Dedifferentiated amniotic fluid mesenchymal stem cell (primary cell): ENCODE data around the gene CGNL1.

Experiments
- DNase-seq: peaks from one replicate; pipeline ENCODE4 v3.0.0-alpha.2; 2016; ENCODE audit errors: extremely low spot score

Gene CGNL1

DNA sequence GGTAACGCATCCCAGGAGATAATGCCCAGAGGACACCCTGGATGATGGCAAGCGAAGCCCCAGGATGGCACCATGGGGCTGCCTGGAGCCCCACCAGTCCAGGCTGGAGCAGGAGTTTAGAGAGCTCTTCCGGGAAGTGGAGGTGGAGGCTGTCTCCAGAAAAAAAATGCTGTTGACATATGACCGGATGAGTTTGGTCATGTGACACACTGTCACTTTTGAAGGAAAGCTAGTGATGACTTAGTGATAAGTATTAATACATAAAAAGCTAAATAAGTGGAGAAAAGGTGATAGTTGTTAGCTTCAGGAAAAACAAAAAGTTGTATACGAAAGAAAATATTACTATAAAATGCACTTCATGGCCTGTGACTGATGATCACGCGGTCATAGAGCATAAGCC is 195.4 kb downstream of the CGNL1 start:
- DNase-seq = no peak

DNA sequence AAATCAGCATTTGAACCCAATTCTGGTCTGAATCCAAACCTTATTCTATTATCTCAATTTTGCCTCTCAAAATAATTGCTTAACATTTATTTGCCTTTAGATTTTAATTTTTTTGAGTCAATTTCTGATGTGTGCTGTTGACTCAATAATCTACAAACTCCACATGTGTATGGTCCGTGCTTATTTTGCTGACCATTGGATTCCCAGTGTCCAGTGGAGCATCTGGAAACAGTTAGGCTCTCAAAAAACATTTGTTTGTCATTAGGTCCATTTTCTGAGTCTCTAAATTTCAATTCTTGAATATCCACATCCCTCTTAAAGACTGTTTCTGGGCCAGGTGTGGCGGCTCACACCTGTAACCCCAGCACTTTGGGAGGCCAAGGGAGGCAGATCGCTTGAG is 196.2 kb downstream of the CGNL1 start:
- no peak for DNase-seq

DNA sequence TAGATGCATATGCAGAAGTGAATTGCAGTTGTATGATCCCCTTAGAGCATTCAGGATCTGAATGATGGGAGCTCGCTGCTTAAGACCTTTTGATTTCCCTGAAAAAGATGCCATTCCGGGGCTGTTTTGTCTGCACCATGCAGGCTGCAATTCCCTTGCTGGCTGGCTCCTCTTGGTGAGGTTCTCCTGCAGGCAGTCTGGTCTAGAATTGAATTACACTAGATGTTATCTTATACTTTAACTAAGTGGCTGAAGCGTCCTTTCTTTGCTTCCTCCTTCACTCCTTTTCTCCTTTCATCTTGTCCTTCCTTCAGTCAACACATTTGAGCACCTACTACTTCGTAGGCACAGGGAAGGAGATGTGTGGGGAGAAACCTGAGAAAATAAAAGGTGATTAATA is 196.8 kb downstream of the CGNL1 start:
- DNase-seq = no peak

DNA sequence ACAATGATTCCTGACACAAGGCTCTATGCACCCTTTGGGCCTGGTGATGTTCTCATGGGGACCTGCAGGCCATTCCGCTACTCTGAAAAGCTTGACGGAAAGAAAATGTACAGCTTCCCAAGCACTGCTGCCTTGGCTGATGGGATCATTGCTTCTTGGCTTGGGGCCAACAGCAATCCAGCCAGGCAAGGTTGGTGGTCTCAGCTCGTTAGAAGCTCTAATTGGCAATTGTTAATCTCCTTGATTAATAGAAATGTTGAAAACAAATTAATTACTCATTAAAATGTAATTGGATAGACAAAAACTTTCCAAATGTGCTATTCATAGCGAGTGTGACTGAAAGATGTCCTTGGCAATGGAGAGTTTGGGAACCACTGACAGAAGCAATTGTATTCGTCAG is 199.1 kb downstream of the CGNL1 start:
- no peak for DNase-seq

DNA sequence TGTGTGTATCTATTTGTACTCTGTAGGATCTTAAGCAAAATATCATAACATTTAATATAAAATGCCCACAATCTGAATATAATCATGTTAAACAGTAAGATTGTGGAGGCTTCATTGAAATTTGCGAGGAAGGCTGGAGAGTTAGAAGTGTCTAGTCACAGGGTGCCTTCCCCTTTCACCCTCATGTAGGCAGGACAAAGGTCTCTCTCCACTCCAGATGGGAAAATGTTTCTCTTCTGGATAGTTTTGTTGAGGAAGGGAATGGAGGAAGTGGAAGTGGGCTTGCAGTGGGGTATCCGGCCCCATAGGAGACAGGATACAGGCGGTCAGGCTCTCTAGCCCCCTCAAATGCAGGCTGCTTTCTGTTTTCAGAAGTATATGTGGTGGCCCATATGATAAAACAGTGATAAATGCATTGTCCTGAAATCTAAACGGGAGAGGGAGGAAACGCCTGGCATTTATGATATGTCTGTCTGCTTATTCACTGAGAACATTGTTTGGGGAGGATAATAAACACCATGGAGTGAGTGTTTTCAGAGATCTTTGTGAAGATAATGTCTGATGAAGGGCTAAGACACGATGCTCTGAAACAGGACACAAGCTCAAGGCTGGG is 202.1 kb downstream of the CGNL1 start:
- DNase-seq = no peak

DNA sequence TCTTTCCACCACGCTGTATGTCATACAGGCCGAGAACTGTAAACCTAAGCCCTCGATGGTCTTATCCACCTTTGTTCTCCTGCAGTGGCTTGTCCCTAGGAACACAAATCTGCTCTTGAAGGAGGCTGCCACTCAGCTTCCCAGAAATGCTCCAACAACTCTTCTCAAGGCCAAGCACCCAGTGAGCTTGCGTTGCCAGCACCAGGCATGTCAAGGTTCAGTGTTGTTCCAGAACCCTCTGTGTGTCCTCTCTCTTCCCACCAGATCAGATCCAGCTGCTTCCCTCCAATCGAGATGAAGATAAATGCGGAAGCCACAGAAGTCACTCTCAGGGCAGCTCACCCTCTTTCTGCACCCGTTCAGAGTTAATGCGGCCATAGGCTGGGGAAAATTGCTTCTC is 204.1 kb downstream of the CGNL1 start:
- DNase-seq = no peak

DNA sequence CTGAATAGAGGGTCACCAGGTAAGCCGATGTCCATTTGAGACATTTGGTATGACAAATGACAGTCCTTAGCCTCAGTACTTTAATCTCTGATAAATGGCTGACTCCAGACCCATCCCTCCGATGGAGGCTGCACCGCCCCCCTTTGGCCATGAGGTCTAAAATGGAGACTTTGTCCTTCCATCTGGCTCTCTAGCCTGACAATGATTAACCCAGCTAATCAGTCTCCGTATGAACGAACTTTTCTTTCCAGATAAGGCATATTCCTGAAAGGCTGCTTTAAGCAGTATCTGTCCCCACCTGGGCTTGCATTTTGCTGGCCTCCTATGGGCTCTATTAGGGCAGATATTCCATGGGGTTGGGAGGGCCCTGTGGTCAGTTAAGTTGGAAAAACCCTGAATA is 204.6 kb downstream of the CGNL1 start:
- DNase-seq = no peak

DNA sequence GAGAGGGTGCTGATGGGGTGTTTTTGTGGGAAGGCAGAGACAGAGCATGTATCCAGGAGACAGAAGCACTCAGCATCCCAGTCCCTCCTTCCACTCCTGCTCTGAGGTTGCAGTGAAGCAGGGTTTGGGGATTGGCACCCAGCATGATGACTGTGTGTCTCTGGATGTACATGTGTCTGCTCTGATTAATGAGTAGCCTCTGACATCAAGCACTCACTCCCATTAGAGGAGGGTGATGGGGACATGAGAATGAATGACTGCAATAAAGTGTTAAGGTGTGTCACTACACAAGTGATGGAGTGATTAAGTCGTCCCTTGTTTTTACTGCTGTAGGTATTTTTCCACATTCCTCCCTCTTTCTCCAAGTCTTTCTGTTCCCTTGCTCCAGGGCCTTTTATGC is 205.8 kb downstream of the CGNL1 start:
- DNase-seq = no peak

DNA sequence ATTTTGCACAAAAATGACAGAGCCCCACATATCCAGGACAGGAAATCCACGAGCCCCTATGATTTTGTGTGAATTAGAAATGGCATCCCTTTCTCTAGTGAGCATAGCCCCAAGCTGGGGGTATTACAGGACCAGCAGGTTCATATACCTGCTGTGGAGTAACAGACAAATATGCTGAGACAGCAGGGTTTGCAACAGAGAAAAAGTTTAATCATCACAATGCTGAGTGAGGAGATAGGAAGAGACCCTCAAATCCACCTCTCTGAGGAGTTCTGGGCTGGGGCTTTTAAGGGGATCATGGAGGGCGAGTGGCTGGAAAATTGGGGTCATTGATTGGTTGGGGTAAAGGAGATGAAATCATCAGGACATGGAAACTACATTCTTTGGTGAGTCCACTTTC is 207.0 kb downstream of the CGNL1 start:
- DNase-seq = no peak

DNA sequence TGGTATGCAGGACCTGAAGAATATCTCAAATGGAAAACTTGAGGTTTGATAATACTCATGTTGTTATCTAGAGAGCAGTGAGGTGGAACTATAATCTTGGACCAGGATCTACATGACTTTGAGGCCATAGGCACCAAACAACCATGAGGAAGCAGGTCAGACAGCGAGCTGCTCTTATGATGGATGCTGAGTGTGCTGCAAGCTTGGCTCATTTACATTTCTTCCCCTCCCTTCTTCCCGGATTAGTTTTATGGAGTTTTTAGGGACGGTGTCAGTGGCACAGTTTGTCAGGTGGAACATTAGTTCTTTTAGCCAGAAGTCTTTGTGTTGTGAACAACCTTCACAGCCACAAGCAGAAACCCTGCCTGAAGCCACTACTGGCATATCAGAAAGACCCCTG is 207.4 kb downstream of the CGNL1 start:
- no peak for DNase-seq

DNA sequence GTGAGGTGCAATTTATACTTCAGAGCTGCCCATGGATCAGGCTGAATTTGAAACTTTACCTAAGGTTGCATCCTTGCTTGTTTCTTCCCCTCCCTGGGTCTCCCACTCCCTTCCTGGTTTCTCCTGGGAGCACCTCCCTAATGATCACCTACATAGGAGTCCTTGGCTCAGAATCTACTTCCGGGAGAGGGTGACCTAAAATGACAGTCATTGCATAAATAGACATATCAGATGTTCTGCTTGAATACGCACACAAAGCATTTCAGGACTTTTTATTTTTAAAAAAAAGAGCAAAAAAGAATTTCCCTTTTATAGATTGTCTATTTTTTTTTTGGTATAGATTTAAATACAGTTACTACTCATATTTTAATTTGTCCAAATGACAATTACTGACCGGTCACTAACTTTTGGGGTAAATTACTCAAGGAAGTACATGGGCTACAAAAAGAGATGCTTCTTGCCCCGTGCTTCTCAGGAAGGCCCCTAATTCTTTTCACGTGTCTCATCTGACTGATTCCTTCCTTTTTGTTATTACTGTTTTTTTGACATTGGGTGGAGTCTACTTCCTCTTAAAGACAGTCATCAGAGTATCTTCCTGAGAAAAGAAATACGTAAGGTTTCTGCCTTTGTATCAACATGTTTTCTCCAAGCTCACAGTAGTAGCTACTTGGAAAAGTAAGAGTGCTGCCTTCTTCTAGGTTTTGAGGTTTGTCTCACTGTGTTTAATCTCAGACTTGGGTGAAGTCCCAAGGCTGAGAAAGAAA is 210.5 kb downstream of the CGNL1 start:
- no peak for DNase-seq

DNA sequence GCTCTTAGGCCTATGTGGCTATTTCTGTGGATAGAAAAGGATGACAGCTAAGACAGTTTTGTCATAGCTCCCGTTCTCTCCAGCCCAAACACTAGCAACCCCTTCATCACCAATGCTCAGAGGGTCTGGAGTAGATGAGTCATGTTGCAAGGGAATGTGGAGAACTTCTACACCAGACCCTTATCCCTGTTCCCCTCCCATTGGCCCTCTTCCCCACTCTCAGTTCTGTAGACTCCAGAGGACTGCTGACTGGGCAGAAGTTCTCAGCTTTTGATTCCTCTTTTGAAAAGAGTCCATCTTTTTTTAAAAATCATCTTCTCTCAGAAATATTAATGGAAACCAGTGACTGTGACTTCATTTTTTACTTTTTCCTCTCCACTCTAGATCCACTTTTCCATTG is 213.0 kb downstream of the CGNL1 start:
- DNase-seq = no peak

DNA sequence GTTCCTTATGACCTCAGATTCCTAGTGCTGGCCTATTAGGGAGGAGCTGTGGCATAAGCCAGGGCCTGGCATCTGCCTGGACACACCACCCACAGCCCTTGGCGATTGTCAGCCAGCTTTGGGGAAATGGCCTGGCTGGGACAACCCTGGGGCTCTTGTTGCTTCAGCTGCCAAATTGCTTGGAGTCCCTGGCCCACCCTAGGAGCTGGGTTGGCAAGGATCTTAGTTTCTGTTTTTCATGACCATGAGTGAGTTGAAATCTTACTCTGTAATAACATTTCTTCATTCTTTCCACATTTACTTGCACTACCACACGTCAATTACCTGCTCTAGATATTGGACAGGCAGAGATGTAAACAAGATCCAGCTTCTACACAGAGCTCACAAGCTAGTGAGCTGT is 213.4 kb downstream of the CGNL1 start:
- DNase-seq = no peak

DNA sequence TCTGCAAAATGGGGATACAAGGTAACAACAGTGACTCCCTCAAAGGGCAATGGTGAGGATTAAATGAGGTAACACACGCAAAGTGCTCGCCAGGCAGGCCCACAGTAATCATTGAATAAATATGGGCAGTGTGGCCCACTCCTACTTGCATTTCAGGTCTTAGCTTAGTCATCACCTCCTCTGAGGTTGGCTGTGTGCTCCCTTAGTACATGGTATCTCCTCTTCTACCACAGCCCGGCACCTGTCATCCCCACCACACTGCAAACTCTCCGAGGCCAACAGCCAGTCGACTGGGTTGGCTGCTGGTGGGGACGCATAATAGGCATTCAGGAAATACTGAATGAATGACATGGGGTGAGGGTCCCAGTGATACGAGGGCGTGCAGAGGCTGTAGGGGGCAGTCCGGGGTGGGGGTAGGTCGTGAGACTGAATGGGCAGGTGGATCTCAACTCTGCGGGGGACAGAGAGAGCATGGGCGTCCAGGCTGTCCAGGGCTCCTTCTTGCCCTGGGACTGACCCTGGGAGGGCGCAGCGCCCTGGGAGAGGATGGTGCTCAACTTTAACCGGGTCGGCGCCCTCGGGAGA is 215.0 kb downstream of the CGNL1 start:
- DNase-seq = no peak

DNA sequence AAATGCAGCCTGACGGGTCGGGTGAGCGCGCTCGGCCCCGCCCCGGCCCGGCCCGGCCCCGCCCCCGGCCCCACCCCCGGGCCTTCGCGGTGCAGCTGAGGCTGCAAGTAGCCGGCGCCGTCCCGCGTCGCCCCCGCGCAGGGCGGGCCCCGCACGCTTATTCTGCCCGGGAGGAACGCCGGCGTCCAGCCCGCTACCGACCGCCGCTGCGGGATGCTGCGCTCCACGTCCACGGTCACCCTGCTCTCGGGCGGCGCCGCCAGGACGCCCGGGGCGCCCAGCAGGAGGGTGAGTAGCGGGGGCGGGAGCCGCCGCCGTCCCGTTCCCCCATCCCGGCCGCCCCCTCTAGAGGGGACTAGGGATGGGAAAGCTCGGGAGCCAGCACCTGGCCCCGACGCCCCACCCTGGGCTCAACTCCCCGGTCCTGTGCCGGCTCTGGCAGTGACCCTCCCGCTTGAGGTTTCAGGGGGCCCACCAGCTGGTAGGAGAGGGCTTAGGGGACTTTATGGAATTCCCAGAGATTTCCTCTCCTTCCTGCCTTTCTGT is 215.6 kb downstream of the CGNL1 start, which contains the start of gene MYZAP:
MYZAP (plus strand) TSS at position 83 of the 546 bp plus-strand sequence; CDS start at position 214, 131 bp downstream.
- DNase-seq = no peak

DNA sequence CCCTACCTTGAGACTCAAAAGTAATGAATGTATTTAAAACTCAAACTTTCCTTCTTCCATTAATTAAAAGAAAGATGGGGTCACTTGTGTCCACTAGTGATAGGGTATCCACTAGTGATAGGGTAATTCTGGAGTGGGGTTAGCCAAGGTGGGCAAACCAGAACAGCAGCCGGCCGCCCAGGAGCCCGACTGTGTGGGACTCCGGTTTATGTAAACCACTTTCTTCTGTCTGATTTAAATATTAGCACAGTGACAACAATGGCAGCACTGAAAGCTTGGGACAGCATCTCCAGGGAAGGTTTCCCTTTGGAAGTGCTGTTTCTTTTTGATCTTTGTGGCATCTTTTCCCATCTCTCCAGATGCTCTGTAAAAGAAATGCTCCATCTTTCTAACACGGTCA is 216.1 kb downstream of the CGNL1 start:
- DNase-seq = no peak

DNA sequence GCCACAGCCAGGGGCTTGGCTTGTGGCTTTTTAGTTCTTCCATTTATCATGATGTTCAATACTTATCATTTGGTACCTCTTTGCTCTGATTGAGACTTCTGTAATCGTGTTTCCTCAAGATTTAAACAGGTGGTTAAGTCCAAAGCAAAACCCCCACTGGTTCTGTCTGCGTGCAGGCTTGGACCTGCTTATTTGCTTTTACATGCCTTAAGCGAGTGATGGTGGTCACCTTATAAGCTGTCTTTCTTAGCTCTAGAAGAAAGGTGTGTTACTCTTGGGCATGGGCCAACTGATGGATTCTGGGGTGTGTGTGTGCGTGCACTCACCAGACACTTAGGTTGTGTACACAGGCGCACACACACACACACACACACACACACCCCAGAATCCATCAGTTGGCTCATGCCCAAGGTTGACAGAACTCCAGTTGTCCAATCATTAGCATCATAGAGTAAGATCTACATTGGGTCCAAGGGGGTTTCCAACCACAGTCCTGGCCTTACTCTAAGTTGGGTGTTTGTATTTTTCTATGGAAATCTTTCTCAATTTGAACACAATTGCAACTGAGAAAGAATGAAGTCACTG is 216.6 kb downstream of the CGNL1 start:
- no peak for DNase-seq

DNA sequence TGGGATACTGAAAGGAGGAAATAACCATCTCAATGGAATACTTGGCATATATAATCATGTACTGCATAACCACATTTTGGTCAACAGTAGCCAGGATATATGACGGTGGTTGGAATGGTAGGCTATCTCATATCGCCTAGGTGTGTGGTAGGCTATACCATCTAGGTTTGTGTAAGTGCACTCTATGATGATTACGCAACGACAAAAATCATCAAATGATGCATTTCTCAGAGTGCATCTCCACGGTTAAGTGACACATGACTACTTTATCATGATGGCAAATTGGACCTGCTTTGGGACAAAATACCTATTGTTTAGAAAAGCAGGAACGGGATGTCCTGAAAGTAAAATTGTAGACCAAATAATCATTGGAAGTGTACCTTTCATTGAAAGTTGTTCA is 218.2 kb downstream of the CGNL1 start:
- no peak for DNase-seq

DNA sequence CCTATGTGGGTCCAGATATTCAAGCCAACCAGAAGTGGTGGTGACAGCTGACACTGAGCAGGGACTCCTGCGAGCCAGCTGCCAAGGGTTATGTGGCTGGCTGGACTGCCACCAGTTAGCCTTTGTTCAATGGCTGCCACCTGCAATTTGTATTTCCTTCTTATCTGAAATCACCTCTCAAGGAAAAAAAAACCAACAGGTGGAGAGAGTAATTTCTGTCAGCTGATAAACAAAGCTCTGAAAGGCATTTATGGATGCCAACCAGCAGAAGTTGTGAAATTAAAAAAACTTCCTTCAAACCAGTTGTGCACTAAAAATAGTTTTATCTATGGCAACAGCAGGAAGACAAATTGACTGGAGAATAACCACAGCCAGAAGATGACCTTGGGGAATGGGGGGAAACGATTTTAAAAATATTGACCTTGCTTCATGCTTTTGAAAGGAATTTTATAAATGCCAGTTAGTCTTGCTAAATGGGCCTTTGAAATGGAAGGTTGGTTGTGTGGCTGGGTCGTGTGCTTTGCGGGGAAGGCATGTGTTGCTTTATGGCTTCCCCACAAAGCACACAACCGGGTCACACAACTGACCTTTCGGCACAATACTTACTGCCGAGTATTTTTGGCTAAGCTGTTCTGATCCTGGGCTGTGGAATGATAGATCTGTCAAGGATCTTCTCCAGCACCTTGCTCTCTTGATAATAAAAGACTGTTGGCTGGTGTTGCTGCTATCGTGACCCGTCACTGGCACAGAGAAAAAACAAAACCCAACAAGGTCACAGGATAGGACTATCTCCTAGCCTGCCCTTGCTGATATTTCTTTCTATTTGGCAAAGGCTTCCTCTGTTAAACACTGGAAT is 218.9 kb downstream of the CGNL1 start:
- no peak for DNase-seq

DNA sequence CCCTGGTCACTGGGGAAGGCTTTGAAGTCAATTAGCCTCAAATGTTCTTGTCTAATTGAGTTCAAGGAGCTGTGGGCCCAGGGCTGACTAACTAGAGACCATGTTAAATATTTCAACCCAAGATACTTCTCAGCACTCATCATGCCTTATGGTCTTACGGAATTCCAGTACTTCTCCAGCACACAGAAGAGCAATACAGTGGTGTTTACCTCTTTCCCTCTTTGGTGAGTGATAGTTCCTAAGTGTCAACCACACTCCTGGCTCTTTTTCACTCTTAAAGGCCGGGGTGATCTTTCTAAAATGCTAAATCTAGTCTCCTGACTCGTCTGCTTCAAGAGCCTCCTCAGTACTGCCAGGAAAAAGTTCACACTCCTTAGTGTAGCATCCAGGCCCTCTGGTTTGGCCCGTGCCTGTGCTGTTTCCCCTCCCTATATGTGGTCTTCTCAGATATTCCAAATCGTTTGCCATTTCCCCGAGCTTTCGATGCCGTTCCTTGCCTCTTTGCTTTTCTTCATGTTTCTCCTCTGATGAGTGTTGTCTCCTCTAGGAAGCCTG is 220.1 kb downstream of the CGNL1 start:
- DNase-seq = no peak

DNA sequence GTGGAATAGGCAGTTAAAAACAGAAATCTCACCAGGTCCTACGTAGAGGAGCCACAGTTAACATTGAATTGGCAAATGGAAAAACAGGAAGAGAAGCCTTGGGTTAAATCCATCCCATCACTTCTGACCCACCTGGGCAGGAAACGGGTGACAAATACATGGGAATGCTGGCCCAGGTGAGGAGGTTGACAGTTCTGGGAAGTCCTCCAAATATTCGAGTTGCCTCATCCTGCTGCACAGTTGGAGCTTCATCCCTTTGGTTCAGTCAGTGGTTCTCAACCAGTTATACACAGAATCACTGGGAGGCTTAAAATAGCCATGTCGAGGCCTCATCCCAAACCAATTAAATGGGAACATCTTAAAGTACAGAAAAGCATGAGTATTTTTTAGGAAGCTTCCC is 220.7 kb downstream of the CGNL1 start:
- DNase-seq = no peak
